Fibroblast of the aortic adventitia (primary cell): ENCODE data around the gene KRTAP10-10. TPM values are rescaled to one million over a fixed set of nuclear protein-coding genes. Genes with fewer than 3 reads are reported as not detected.

Experiments
- DNase-seq: peaks from one replicate; pipeline ENCODE4 v3.0.0-alpha.2; 2010; ENCODE audit warnings: low read depth
- H3K4me3 ChIP-seq: 2 replicates; pipeline ENCODE4 v1.5.1; 2011; ENCODE audit warnings: low read depth, mild to moderate bottlenecking, control low read depth, low read length, moderate library complexity
- total RNA-seq: library from RNA; depleted of rRNA; stranded (reverse); fragments of >200 nt; gene quantifications from 2 replicates; pipeline ENCODE4 v1.2.3, GENCODE V29; 2012; ENCODE audit warnings: low replicate concordance
- TF ChIP-seq, protein P1 (sequence below): IDR thresholded peaks from 2 replicates; pipeline ENCODE4 v1.5.1; 2011; ENCODE audit warnings: mild to moderate bottlenecking, low read length, control low read depth, inconsistent platforms; ENCODE audit not compliant: insufficient read depth

KRTAP10-10 gene
- total RNA-seq, 1 donor = not detected

DNA sequence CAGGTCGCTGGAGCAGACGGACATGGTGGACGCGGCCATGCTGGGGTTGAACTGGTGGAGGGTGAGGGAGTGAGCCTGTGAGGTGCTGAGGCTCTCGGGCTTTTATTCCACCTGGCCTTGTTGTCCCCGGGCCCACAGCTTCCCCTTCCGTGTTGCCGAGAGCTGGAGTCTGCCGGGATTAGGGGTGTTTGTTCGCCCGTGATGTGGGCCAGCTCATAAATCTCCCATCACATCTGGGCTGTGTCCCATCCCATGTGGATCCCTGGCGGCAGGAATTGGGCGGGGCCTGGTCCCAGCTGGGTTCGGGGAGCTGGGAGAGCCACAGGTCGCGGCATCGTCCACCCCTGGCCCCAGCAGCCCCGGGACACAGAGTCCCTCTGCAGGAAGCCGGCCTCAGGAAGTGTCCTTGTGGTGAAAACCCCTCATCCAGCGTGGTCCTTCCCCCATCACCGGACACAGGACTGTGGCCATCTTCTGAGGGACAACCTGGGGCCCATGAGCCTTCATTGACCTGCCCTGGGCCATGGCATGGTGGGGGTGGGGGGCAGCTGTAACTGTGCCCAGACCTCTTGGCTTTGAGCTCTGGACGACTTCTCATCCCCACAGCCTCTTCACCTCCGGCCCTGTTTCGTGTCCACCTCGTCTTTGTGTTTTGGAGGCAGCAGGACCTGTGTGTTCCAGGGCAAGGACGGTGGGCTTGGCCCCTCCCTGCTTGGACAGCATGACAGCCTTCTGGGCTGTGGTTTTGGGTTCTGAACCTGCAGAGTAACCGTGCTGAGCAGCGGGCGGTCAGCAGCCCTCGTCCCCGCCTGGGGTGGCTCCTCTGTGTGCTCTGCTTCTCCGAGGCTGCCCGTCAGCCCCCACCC, 44.5 kb upstream of the KRTAP10-10 start, which contains the start of gene KRTAP10-6:
Gene KRTAP10-6 (minus strand): TSS at position 60 of the 866 bp plus-strand sequence. CDS start 21 bp downstream, at position 39.
- DNase-seq = no peak
- TF ChIP-seq, protein P1, sequence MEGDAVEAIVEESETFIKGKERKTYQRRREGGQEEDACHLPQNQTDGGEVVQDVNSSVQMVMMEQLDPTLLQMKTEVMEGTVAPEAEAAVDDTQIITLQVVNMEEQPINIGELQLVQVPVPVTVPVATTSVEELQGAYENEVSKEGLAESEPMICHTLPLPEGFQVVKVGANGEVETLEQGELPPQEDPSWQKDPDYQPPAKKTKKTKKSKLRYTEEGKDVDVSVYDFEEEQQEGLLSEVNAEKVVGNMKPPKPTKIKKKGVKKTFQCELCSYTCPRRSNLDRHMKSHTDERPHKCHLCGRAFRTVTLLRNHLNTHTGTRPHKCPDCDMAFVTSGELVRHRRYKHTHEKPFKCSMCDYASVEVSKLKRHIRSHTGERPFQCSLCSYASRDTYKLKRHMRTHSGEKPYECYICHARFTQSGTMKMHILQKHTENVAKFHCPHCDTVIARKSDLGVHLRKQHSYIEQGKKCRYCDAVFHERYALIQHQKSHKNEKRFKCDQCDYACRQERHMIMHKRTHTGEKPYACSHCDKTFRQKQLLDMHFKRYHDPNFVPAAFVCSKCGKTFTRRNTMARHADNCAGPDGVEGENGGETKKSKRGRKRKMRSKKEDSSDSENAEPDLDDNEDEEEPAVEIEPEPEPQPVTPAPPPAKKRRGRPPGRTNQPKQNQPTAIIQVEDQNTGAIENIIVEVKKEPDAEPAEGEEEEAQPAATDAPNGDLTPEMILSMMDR = no peak
- H3K4me3 ChIP-seq = no peak within 1 kb of the TSS

DNA sequence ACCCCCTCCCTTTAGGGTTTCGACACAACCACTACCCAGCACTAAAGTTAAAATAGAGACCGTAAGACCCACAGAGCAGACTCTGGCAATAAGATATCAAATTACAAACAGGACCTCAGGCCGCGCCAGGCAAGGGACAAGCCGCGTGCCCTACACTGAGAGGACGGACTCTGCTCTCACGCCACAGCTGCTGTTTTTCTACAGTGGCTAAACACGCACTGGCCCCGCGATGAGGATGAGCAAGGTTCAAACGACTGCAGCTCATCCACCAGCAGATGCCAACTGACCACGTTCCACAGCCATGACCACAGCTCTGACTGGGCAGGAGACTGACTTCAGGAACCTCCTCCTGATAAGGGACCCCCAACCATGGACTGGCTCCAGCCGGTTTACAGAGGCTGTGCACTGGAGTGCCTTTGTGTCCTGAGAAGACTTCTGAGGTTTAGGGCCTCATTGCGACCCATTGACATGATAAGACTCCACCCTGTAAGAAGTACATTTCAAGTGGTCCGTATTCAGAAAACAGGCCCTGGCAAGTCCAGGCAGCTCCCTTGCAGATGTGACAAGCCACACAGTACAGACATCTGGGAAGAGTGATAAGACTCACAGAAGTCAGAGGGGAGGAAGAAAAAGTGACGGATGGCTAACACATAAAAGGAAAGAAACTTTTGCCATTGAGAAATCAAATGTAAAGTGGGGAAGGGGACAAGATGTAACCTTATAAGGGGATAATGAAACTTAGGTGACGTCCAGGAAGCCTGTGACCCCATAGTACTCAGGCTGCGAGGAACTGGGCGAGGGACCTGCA, 43.4 kb upstream of the KRTAP10-10 start:
- H3K4me3 ChIP-seq = no peak overlapping the region
- TF ChIP-seq, protein P1 = no peak
- peak; percentile 2 for DNase-seq

DNA sequence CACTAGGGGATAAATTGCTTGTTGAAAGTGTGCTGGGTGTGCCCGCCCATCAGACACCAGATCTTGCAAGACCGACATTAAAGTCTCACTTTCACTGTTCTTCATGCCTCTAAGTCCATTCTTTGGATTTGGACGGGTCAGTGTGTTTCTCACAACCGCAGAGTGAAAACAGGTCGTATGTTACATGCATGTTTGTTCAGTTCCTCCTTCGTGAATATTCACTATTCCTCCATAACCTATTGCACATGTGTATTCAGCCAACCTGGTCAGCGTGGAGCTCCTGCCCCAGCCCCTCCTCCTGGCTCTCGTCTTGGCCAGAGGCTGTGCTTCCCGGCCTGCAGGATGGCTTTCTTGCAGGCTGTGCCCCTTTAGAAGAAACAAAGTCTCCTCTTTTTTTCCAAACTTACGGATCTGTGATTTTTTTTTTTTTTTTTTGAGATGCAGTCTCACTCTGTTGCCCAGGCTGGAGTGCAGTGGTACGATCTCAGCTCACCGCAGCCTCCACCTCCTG, 42.7 kb upstream of the KRTAP10-10 start:
- TF ChIP-seq, protein P1 = no peak
- no peak for DNase-seq
- no peak overlapping the region for H3K4me3 ChIP-seq

- no peak for DNase-seq
- no peak overlapping the region for H3K4me3 ChIP-seq
- TF ChIP-seq, protein P1 = no peak
Observed at GRCh38 chr21:44595524-44595923, 41.6 kb upstream of the KRTAP10-10 start.

DNA sequence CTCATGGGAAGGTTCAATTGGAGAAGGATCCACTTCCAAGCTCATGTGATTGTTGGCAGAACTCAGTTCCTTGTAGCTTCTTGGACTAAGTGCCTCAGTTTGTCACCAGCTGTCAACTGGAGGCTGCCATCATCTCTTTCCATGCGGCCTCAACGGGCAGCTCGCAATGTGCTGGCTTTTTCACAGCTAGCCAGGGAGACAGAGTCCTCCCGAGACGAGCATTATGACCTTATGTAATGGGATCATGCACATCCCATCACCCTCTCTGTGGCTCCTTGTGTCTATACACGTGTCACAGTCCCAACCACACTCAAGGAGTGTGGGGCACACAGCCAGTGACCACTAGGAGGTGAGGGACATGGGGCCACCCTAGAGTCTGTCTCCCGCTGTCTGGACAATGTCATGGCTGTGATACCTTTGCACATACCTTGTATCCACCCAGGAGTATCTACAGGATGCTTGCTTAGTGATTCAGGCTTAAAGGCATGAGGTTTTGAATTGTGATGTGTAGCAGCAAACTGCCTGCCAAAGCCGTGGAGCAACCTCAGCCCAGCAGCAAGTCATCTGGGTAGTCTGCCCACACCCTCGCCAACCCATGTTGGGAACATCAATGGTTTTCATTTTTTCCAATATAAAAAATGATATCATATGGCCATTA, 41.0 kb upstream of the KRTAP10-10 start:
- H3K4me3 ChIP-seq = no peak overlapping the region
- TF ChIP-seq, protein P1 = no peak
- DNase-seq = peak; percentile 22

GRCh38 chr21:44598061-44598460, 39.1 kb upstream of the KRTAP10-10 start:
- DNase-seq = no peak
- TF ChIP-seq, protein P1 = no peak
- H3K4me3 ChIP-seq = no peak overlapping the region
